ENCODE measurements around the gene ZNF688. TPM values are rescaled to one million over a fixed set of nuclear protein-coding genes. Genes with fewer than 3 reads are reported as not detected.

ZNF688 gene
- total RNA-seq, 4 donors from 2014 or later: 17.6 to 33.4 (median 23.5) TPM

DNA sequence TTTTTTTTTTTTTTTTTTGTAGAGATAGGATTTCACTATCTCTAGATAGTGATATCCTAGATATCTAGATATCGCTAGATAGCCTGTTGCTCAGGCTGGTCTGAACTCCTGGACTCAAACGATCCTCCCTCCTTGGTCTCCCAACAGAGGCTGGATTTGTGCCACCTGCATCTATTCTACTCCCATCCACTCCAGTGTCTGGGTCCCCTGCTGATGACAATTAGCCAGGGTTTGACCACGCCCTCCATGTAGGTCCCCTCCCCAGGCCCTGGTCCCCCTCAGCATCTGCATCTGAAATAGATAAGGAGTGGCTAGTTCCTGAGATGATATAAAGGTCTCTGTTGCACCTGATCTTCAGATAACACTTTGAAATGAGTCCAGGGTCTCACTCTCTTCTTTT lies 2.2 kb downstream of the ZNF688 start:
- Histone ChIP-seq H3K4me3 (no peak overlapping the region), H3K4me1 (peaks cover 22 to 29% (median 24%) of the 10 kb centered on the region in 4 donors), H3K36me3 (peaks cover 0 to 10% (median 3%) of the 10 kb centered on the region in 4 donors), H3K27me3 (no peaks in the 10 kb centered on the region), H3K9me3 (no peaks in the 10 kb centered on the region), H3K27ac (replicated peaks in 1 of 4) (no peak overlapping the region)
- intact Hi-C loops (cut with DNase I): no loop called here
- 86% methylated on average over 3 of the region's 3 CpGs for WGBS
- no peak for DNase-seq (ENCODE audit: extremely low spot score)
- TF ChIP-seq, protein P1, sequence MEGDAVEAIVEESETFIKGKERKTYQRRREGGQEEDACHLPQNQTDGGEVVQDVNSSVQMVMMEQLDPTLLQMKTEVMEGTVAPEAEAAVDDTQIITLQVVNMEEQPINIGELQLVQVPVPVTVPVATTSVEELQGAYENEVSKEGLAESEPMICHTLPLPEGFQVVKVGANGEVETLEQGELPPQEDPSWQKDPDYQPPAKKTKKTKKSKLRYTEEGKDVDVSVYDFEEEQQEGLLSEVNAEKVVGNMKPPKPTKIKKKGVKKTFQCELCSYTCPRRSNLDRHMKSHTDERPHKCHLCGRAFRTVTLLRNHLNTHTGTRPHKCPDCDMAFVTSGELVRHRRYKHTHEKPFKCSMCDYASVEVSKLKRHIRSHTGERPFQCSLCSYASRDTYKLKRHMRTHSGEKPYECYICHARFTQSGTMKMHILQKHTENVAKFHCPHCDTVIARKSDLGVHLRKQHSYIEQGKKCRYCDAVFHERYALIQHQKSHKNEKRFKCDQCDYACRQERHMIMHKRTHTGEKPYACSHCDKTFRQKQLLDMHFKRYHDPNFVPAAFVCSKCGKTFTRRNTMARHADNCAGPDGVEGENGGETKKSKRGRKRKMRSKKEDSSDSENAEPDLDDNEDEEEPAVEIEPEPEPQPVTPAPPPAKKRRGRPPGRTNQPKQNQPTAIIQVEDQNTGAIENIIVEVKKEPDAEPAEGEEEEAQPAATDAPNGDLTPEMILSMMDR (IDR thresholded peaks at IDR 0.05): no peak
- TF ChIP-seq EP300 (IDR thresholded peaks at IDR 0.05) (no peak), POLR2A (IDR thresholded peaks at IDR 0.05; ENCODE audit: low read depth) (no peak), POLR2AphosphoS5 (IDR thresholded peaks at IDR 0.05) (no peak)

DNA sequence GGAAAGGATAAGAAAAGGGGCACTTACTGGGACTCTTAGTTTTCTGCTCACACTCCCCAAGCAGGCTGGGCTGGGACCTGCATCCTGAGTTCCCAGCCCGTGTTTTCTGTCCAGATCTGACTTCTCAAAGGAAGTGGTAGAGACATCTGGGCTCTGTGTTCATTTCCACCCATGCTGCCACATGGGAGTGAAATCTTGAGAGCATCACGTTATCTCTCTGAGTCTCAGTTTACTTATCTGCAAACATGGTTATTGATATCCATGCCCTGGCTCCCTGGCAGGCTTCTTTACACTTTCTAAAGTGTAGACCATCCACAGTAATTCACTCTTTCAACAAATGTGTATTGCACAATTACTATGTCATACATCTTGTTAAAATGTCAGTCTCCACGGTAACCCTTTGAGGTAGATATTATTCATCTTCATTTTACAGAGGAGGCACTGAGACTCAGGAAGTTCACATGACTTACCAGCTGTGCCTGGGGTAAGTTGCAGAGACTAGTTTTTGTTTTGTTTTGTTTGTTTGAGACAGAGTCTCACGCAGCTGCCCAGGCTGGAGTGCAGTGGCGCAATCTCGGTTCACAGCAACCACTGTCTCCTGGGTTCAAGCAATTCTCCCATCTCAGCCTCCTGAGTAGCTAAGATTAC lies 3.4 kb downstream of the ZNF688 start:
- TF ChIP-seq EP300 (IDR thresholded peaks at IDR 0.05) (no peak), POLR2AphosphoS5 (IDR thresholded peaks at IDR 0.05) (no peak), POLR2A (IDR thresholded peaks at IDR 0.05; ENCODE audit: low read depth) (no peak)
- TF ChIP-seq, protein P1 (IDR thresholded peaks at IDR 0.05): no peak
- Histone ChIP-seq H3K4me1 (peaks cover 22 to 27% (median 24%) of the 10 kb centered on the region in 4 donors), H3K4me3 (no peak overlapping the region), H3K27ac (replicated peaks in 1 of 4) (peak overlapping the region in 2 of 4 donors; percentile 13 to 22), H3K27me3 (no peaks in the 10 kb centered on the region), H3K36me3 (peaks cover 0 to 10% (median 3%) of the 10 kb centered on the region in 4 donors), H3K9me3 (no peaks in the 10 kb centered on the region)
- WGBS: 50% methylated on average over 6 of the region's 6 CpGs
- DNase-seq (ENCODE audit: extremely low spot score): no peak
- intact Hi-C loops (cut with DNase I): no loop called here

DNA sequence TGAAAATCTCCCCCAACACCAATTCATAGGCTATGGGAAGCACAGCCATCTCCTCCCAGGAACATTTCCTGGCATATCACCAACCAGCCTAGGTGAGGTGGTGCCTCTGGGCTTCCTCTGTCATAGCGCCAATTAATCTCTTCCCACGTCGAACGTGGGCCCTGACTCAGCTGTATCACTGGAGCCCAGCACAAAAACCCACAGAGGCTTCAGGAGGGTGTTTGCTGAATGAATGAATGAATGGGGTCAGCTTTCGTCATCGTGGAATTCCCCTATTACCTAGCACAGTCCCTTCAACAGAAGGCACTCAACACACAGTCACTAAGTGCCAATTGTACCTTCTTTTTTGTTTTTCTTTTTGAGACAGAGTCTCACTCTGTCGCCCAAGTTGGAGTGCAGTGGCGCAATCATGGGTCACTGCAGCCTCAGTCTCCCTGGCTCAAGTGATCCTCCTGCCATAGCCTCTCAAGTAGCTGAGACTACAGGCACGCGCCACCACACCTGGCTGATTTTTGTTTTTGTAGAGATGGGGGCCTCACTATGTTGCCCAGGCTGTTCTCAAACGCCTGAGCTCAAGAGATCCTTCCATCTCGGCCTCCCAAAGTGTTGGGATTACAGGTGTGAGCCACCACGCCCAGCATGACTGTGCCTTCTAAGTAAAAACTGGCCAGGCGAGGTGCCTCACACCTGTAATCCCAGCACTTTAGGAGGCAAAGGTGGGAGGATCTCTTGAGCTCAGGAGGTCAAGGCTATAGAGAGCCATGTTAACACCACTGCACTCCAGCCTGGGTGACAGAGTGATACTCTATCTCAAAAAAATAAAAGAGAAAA lies 4.1 kb downstream of the ZNF688 start:
- peak overlapping the region in 1 of 4 donors; percentile 22 for H3K27ac ChIP-seq (replicated peaks in 1 of 4)

DNA sequence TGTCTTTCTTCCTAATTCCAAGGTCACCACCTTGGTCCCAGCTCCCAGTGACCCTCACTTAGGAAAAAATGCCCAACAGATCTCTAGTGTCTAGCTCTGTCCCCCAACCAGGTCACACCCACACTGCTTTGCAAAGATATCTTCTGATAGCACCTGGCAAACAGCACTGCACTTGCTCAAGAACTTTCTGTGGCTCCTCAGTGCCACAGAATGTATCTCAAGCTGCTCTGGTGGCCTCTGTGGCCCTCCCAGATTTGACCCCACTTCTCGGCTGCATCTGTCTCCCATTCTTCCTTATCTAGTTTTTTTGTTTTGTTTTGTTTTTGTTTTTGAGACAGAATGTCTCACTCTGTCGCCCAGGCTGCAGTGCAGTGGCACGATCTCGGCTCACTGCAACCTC lies 5.0 kb downstream of the ZNF688 start:
- DNase-seq (ENCODE audit: extremely low spot score): no peak
- peaks cover 0 to 10% (median 3%) of the 10 kb centered on the region in 4 donors for H3K36me3 ChIP-seq
- H3K27me3 ChIP-seq: no peaks in the 10 kb centered on the region
- intact Hi-C loops (cut with DNase I): no loop called here
- H3K4me3 ChIP-seq: no peak overlapping the region
- H3K9me3 ChIP-seq: no peaks in the 10 kb centered on the region
- H3K27ac ChIP-seq (replicated peaks in 1 of 4): no peak overlapping the region
- peaks cover 15 to 21% (median 18%) of the 10 kb centered on the region in 4 donors for H3K4me1 ChIP-seq
- no peak for TF ChIP-seq EP300 (IDR thresholded peaks at IDR 0.05)
- TF ChIP-seq, protein P1 (IDR thresholded peaks at IDR 0.05): no peak
- TF ChIP-seq POLR2AphosphoS5 (IDR thresholded peaks at IDR 0.05): no peak
- no peak for TF ChIP-seq POLR2A (IDR thresholded peaks at IDR 0.05; ENCODE audit: low read depth)
- 92% methylated on average over 4 of the region's 4 CpGs for WGBS

More for the DNA sequence above, 4.1 kb downstream of the ZNF688 start:
- H3K4me1 ChIP-seq: peaks cover 18 to 19% (median 18%) of the 10 kb centered on the region in 4 donors
- H3K27me3 ChIP-seq: no peaks in the 10 kb centered on the region
- TF ChIP-seq POLR2AphosphoS5 (IDR thresholded peaks at IDR 0.05) (no peak), POLR2A (IDR thresholded peaks at IDR 0.05; ENCODE audit: low read depth) (no peak), EP300 (IDR thresholded peaks at IDR 0.05) (no peak)
- TF ChIP-seq, protein P1 (IDR thresholded peaks at IDR 0.05): no peak
- no peak for DNase-seq (ENCODE audit: extremely low spot score)
- no peaks in the 10 kb centered on the region for H3K9me3 ChIP-seq
- H3K36me3 ChIP-seq: peaks cover 0 to 10% (median 3%) of the 10 kb centered on the region in 4 donors
- intact Hi-C loops (cut with DNase I): no loop called here
- 82% methylated on average over 14 of the region's 14 CpGs for WGBS
- H3K4me3 ChIP-seq: no peak overlapping the region
